GM12872 (cell line): ENCODE measurements around the gene TMEM106B.

Experiments
- CTCF ChIP-seq: IDR thresholded peaks from 3 replicates; pipeline ENCODE4 v1.5.1; 2011; ENCODE audit warnings: low read depth, mild to moderate bottlenecking, low read length, moderate library complexity; ENCODE audit not compliant: insufficient read depth

The TMEM106B gene

GRCh38 chr7:12289996-12290395, 78.9 kb downstream of the TMEM106B start:
- TF ChIP-seq CTCF = no peak

GRCh38 chr7:12290761-12291160, 79.7 kb downstream of the TMEM106B start:
- no peak for TF ChIP-seq CTCF

GRCh38 chr7:12291870-12292269, 80.8 kb downstream of the TMEM106B start:
- TF ChIP-seq CTCF = peak; percentile 47; the same call in 2 of the 3 replicates
